Chondrocyte (in vitro differentiated cells): Measurements from ENCODE around the gene KRT31. TPM values are rescaled to one million over a fixed set of nuclear protein-coding genes. Genes with fewer than 3 reads are reported as not detected.

Source experiments
- DNase-seq: peaks from one replicate; pipeline ENCODE4 v3.0.0; 2021; ENCODE audit warnings: mixed read lengths, low spot score
- H3K27ac Mint-ChIP-seq: one replicate; pipeline ENCODE4 v1.8.0; 2021; ENCODE audit warnings: mild to moderate bottlenecking, moderate library complexity, mixed read lengths; ENCODE audit not compliant: unreplicated experiment
- H3K27me3 Mint-ChIP-seq: 2 replicates; pipeline ENCODE4 v1.8.0; 2021; ENCODE audit warnings: low read depth, mixed read lengths
- H3K36me3 Mint-ChIP-seq: 2 replicates; pipeline ENCODE4 v1.8.0; 2021; ENCODE audit warnings: low read depth, mixed read lengths
- H3K4me1 Mint-ChIP-seq: 2 replicates; pipeline ENCODE4 v1.8.0; 2021; ENCODE audit warnings: low read depth, mild to moderate bottlenecking, mixed read lengths
- H3K4me3 Mint-ChIP-seq: one replicate; pipeline ENCODE4 v1.8.0; 2021; ENCODE audit warnings: mild to moderate bottlenecking, moderate library complexity, mixed read lengths; ENCODE audit not compliant: unreplicated experiment
- H3K9me3 Mint-ChIP-seq: 2 replicates; pipeline ENCODE4 v1.8.0; 2021; ENCODE audit warnings: low read depth, mixed read lengths
- CTCF ChIP-seq: fragments of 200-600 bp; sonication (generic); IDR thresholded peaks from 2 replicates; pipeline ENCODE4 v1.5.0; 2021; ENCODE audit warnings: antibody characterized with exemption, mild to moderate bottlenecking, moderate library complexity
- total RNA-seq: library from RNA; stranded (reverse); gene quantifications from 3 replicates; pipeline ENCODE4 v1.2.1, GENCODE V29; 2021

KRT31 gene
- total RNA-seq, 1 donor from 2014 or later: not detected

GRCh38 chr17:41377546-41377945, 19.9 kb downstream of the KRT31 start:
- Mint-ChIP-seq H3K4me1 (peaks cover 5% of the 10 kb centered on the region), H3K9me3 (peaks cover 7% of the 10 kb centered on the region), H3K27me3 (peaks cover 2% of the 10 kb centered on the region), H3K4me3 (no peak overlapping the region), H3K36me3 (no peaks in the 10 kb centered on the region), H3K27ac (no peak overlapping the region)
- TF ChIP-seq CTCF: no peak
- no peak for DNase-seq

GRCh38 chr17:41369713-41370112, 27.7 kb downstream of the KRT31 start, which contains the start of gene KRT33B:
TSS of gene KRT33B (minus strand) at chr17:41369813. CDS start at chr17:41369750, 63 bp downstream.
- no peak within 1 kb of the TSS for H3K4me3 Mint-ChIP-seq
- peak within 1 kb of the TSS; percentile 2 for H3K27ac Mint-ChIP-seq
- H3K27me3 Mint-ChIP-seq: peaks cover 2% of the 10 kb centered on the region
- H3K36me3 Mint-ChIP-seq: no peaks in the 10 kb centered on the region
- DNase-seq: no peak
- peaks cover 6% of the 10 kb centered on the region for H3K4me1 Mint-ChIP-seq
- peaks cover 7% of the 10 kb centered on the region for H3K9me3 Mint-ChIP-seq
- no peak for TF ChIP-seq CTCF

- TF ChIP-seq CTCF: no peak
- no peaks in the 10 kb centered on the region for H3K36me3 Mint-ChIP-seq
- H3K4me1 Mint-ChIP-seq: peaks cover 6% of the 10 kb centered on the region
Measured at GRCh38 chr17:41369023-41369422, 28.4 kb downstream of the KRT31 start.

GRCh38 chr17:41367426-41368075, 29.9 kb downstream of the KRT31 start:
- Mint-ChIP-seq H3K36me3 (no peaks in the 10 kb centered on the region), H3K4me3 (no peak overlapping the region), H3K27me3 (no peaks in the 10 kb centered on the region), H3K4me1 (peaks cover 6% of the 10 kb centered on the region), H3K27ac (no peak overlapping the region), H3K9me3 (no peaks in the 10 kb centered on the region)
- TF ChIP-seq CTCF: no peak
- DNase-seq: no peak

More at GRCh38 chr17:41369023-41369422, 28.4 kb downstream of the KRT31 start:
- H3K27ac Mint-ChIP-seq: no peak overlapping the region
- H3K9me3 Mint-ChIP-seq: peaks cover under 1% of the 10 kb centered on the region
- H3K4me3 Mint-ChIP-seq: no peak overlapping the region
- H3K27me3 Mint-ChIP-seq: no peaks in the 10 kb centered on the region
- no peak for DNase-seq

- Mint-ChIP-seq H3K36me3 (no peaks in the 10 kb centered on the region), H3K4me1 (peaks cover 6% of the 10 kb centered on the region), H3K9me3 (no peaks in the 10 kb centered on the region), H3K4me3 (no peak overlapping the region), H3K27ac (no peak overlapping the region), H3K27me3 (no peaks in the 10 kb centered on the region)
- TF ChIP-seq CTCF: no peak
- DNase-seq: no peak
Measured at GRCh38 chr17:41366070-41366469, 31.3 kb downstream of the KRT31 start.
